Stimulated activated CD4-positive, alpha-beta T cell treated with anti-CD3 and anti-CD28 coated beads, Interleukin-15, amount 100 ng/mL, for 1 hour (primary cell): Measurements from ENCODE around the gene ABCD3.

Experiments used
- DNase-seq, 2 donors: peaks; one replicate each; pipeline ENCODE4 v3.0.0-alpha.2; 2020; ENCODE audit warnings: low read depth in 1 of 2, low spot score in 1 of 2

Gene ABCD3

GRCh38 chr1:94462606-94463005 lies 44.4 kb downstream of the ABCD3 start:
- no peak for DNase-seq

- no peak for DNase-seq
These were observed 45.0 kb downstream of the ABCD3 start for GRCh38 chr1:94463056-94463764.

- DNase-seq: no peak
These were observed 45.7 kb downstream of the ABCD3 start for GRCh38 chr1:94463765-94464330.

GRCh38 chr1:94468708-94469107 lies 50.5 kb downstream of the ABCD3 start:
- no peak for DNase-seq

- DNase-seq: no peak
These were observed 53.1 kb downstream of the ABCD3 start for GRCh38 chr1:94471271-94471670.

- no peak for DNase-seq
These were observed 57.0 kb downstream of the ABCD3 start for GRCh38 chr1:94475232-94475631.

GRCh38 chr1:94479682-94480081 lies 61.5 kb downstream of the ABCD3 start:
- no peak for DNase-seq

GRCh38 chr1:94481473-94481933 lies 63.3 kb downstream of the ABCD3 start:
- peak in 1 of 2 donors; percentile 4 for DNase-seq

- DNase-seq: no peak
These were observed 68.8 kb downstream of the ABCD3 start for GRCh38 chr1:94486990-94487389.

- no peak for DNase-seq
These were observed 72.4 kb downstream of the ABCD3 start for GRCh38 chr1:94490556-94490955.

GRCh38 chr1:94496076-94496755 lies 78.0 kb downstream of the ABCD3 start:
- no peak for DNase-seq

GRCh38 chr1:94501426-94501825 lies 83.2 kb downstream of the ABCD3 start:
- no peak for DNase-seq

GRCh38 chr1:94501935-94502334 lies 83.7 kb downstream of the ABCD3 start:
- DNase-seq: no peak

GRCh38 chr1:94503153-94503552 lies 85.0 kb downstream of the ABCD3 start:
- DNase-seq: no peak

- DNase-seq: no peak
These were observed 86.4 kb downstream of the ABCD3 start for GRCh38 chr1:94504601-94505000.

GRCh38 chr1:94512816-94513215 lies 94.6 kb downstream of the ABCD3 start:
- no peak for DNase-seq

- DNase-seq: no peak
These were observed 96.0 kb downstream of the ABCD3 start for GRCh38 chr1:94514095-94514727.

GRCh38 chr1:94515296-94515947 lies 97.2 kb downstream of the ABCD3 start:
- no peak for DNase-seq

- no peak for DNase-seq
These were observed 101.2 kb downstream of the ABCD3 start for GRCh38 chr1:94519351-94519750.

- DNase-seq: no peak
These were observed 104.1 kb downstream of the ABCD3 start for GRCh38 chr1:94522304-94522703.

- no peak for DNase-seq
These were observed 106.3 kb downstream of the ABCD3 start for GRCh38 chr1:94524531-94524930.
